Endodermal cell (in vitro differentiated cells): ENCODE results near the gene CMSS1. TPM values are rescaled to one million over a fixed set of nuclear protein-coding genes. Genes with fewer than 3 reads are reported as not detected.

Experiments
- DNase-seq: peaks from one replicate; pipeline ENCODE4 v3.0.0-alpha.2; 2017
- H3K27ac ChIP-seq: 2 replicates; pipeline ENCODE4 v1.5.1; 2013; ENCODE audit warnings: mild to moderate bottlenecking, low read depth, low read length, moderate library complexity
- H3K27me3 ChIP-seq: 2 replicates; pipeline ENCODE4 v1.6.1; 2013; ENCODE audit warnings: mild to moderate bottlenecking, low read length, moderate library complexity; ENCODE audit not compliant: insufficient read depth, control insufficient read depth, poor library complexity, severe bottlenecking
- H3K36me3 ChIP-seq: 2 replicates; pipeline ENCODE4 v1.7.0; 2013; ENCODE audit warnings: mild to moderate bottlenecking, low read length, moderate library complexity; ENCODE audit not compliant: control insufficient read depth, insufficient read depth
- H3K4me1 ChIP-seq: one replicate; pipeline ENCODE4 v1.7.0; 2013; ENCODE audit warnings: low read length; ENCODE audit not compliant: control insufficient read depth, insufficient read depth
- H3K4me3 ChIP-seq: 2 replicates; pipeline ENCODE4 v1.5.1; 2013; ENCODE audit warnings: mild to moderate bottlenecking, low read length, moderate library complexity
- H3K9ac ChIP-seq: 2 replicates; pipeline ENCODE4 v1.6.1; 2013; ENCODE audit warnings: mild to moderate bottlenecking, low read length, moderate library complexity; ENCODE audit not compliant: poor library complexity, severe bottlenecking; ENCODE audit errors: extremely low read depth
- H3K9me3 ChIP-seq: 2 replicates; pipeline ENCODE4 v1.6.1; 2013; ENCODE audit warnings: mild to moderate bottlenecking, low read length, moderate library complexity; ENCODE audit not compliant: control insufficient read depth
- H3K27ac Mint-ChIP-seq: 2 replicates; pipeline ENCODE4 v1.8.0; 2020; ENCODE audit warnings: mixed read lengths
- H3K27me3 Mint-ChIP-seq: 2 replicates; pipeline ENCODE4 v1.8.0; 2021; ENCODE audit warnings: mild to moderate bottlenecking, mixed read lengths; ENCODE audit not compliant: insufficient read depth
- H3K36me3 Mint-ChIP-seq: 2 replicates; pipeline ENCODE4 v1.8.0; 2020; ENCODE audit warnings: low read depth, mixed read lengths
- H3K4me1 Mint-ChIP-seq: 2 replicates; pipeline ENCODE4 v1.8.0; 2020; ENCODE audit warnings: mixed read lengths
- H3K4me3 Mint-ChIP-seq: 2 replicates; pipeline ENCODE4 v1.8.0; 2020; ENCODE audit warnings: mild to moderate bottlenecking, moderate library complexity, mixed read lengths
- H3K9me3 Mint-ChIP-seq: 2 replicates; pipeline ENCODE4 v1.8.0; 2020; ENCODE audit warnings: mild to moderate bottlenecking, mixed read lengths
- CTCF ChIP-seq: fragments of 200-600 bp; sonication (generic); conservative IDR thresholded peaks from 2 replicates; pipeline ENCODE4 v1.5.0; 2021; ENCODE audit warnings: antibody characterized with exemption, mild to moderate bottlenecking
- WGBS, 2 experiments: methylation state at CpG; one replicate each; pipeline versions ENCODE4 v1.1.5 to v1.1.7; 2013; ENCODE audit warnings: missing lambda C conversion rate in 2 of 2, mixed read lengths in 1 of 2; ENCODE audit not compliant: insufficient coverage in 1 of 2, insufficient read length in 1 of 2; 5-methylcytosine and 5-hydroxymethylcytosine counted together
- total RNA-seq, 2 donors: library from RNA; stranded (reverse); fragmentation: NEBNext Ultra II Directional in 1 of 2; extraction: Animal tissue kit (Norgen Biotek cat#: 25700) in 1 of 2; gene quantifications; 2 replicates in 1 of 2; 3 replicates in 1 of 2; pipeline ENCODE4 v1.2.1, GENCODE V29; 2021

Gene CMSS1
- total RNA-seq, 2 donors from 2014 or later = 48.5 to 50.8 TPM

- no peak for DNase-seq
- Histone ChIP-seq H3K36me3 (no peaks in the 10 kb centered on the region), H3K9ac (no peak overlapping the region), H3K27ac (no peak overlapping the region), H3K4me1 (no peaks in the 10 kb centered on the region), H3K4me3 (no peak overlapping the region), H3K9me3 (no peaks in the 10 kb centered on the region), H3K27me3 (no peaks in the 10 kb centered on the region)
- H3K27ac Mint-ChIP-seq = no peak overlapping the region
- H3K4me3 Mint-ChIP-seq = no peak overlapping the region
- no peaks in the 10 kb centered on the region for H3K27me3 Mint-ChIP-seq
- H3K4me1 Mint-ChIP-seq = peaks cover 17% of the 10 kb centered on the region
- no peak for TF ChIP-seq CTCF
- H3K9me3 Mint-ChIP-seq = no peaks in the 10 kb centered on the region
- 81 to 83% methylated on average over 1 of the region's 1 CpG for WGBS, 2 experiments
- H3K36me3 Mint-ChIP-seq = no peaks in the 10 kb centered on the region
These were observed 133.3 kb downstream of the CMSS1 start for GRCh38 chr3:99950921-99951320.

GRCh38 chr3:99951701-99952100 lies 134.0 kb downstream of the CMSS1 start:
- no peaks in the 10 kb centered on the region for H3K27me3 ChIP-seq
- no peaks in the 10 kb centered on the region for H3K9me3 Mint-ChIP-seq
- H3K4me1 Mint-ChIP-seq = peaks cover 17% of the 10 kb centered on the region

GRCh38 chr3:99952306-99952705 lies 134.6 kb downstream of the CMSS1 start:
- Histone ChIP-seq H3K9me3 (no peaks in the 10 kb centered on the region), H3K36me3 (no peaks in the 10 kb centered on the region), H3K27ac (no peak overlapping the region), H3K9ac (no peak overlapping the region), H3K4me1 (no peaks in the 10 kb centered on the region), H3K27me3 (no peaks in the 10 kb centered on the region), H3K4me3 (no peak overlapping the region)
- Mint-ChIP-seq H3K36me3 (no peaks in the 10 kb centered on the region), H3K27ac (no peak overlapping the region), H3K27me3 (no peaks in the 10 kb centered on the region), H3K4me3 (no peak overlapping the region), H3K9me3 (no peaks in the 10 kb centered on the region), H3K4me1 (peaks cover 20% of the 10 kb centered on the region)
- no peak for TF ChIP-seq CTCF
- WGBS, 2 experiments = 33% methylated on average over 1 of the region's 1 CpG; no CpG with 5 or more reads in 1 of the 2 experiments
- DNase-seq = no peak

More at GRCh38 chr3:99951701-99952100, 134.0 kb downstream of the CMSS1 start:
- Histone ChIP-seq H3K27ac (no peak overlapping the region), H3K36me3 (no peaks in the 10 kb centered on the region), H3K4me3 (no peak overlapping the region), H3K4me1 (no peaks in the 10 kb centered on the region), H3K9ac (no peak overlapping the region), H3K9me3 (no peaks in the 10 kb centered on the region)
- Mint-ChIP-seq H3K27ac (no peak overlapping the region), H3K36me3 (no peaks in the 10 kb centered on the region), H3K27me3 (no peaks in the 10 kb centered on the region), H3K4me3 (no peak overlapping the region)
- no peak for TF ChIP-seq CTCF
- DNase-seq = no peak
